ENCODE results near the gene FAM83G.
"Not testable (repeated sequence)": the region's sequence is repeated elsewhere in the genome, so short reads cannot be mapped to it uniquely, and the experiment has no call there.

Gene FAM83G

GRCh38 chr17:19032377-19032988 is 27.9 kb upstream of the FAM83G start:
- H3K4me3 Mint-ChIP-seq; DNase-seq; H3K36me3 Mint-ChIP-seq (ENCODE audit: insufficient read depth); H3K4me1 Mint-ChIP-seq (ENCODE audit: low read depth in 2 of 2); H3K27me3 Mint-ChIP-seq; H3K9me3 Mint-ChIP-seq; H3K27ac Mint-ChIP-seq: not testable (repeated sequence)
- ATAC-seq (replicated peaks): peak; percentile 97

- H3K36me3 Mint-ChIP-seq (ENCODE audit: insufficient read depth); H3K27me3 Mint-ChIP-seq; H3K9me3 Mint-ChIP-seq; H3K4me3 Mint-ChIP-seq; H3K27ac Mint-ChIP-seq; H3K4me1 Mint-ChIP-seq (ENCODE audit: low read depth in 2 of 2): not testable (repeated sequence)
- peak in 1 of 3 experiments; percentile 33 for DNase-seq
- peak; percentile 67 for ATAC-seq (replicated peaks)
Measured at GRCh38 chr17:19031729-19032128, 27.2 kb upstream of the FAM83G start.

DNA sequence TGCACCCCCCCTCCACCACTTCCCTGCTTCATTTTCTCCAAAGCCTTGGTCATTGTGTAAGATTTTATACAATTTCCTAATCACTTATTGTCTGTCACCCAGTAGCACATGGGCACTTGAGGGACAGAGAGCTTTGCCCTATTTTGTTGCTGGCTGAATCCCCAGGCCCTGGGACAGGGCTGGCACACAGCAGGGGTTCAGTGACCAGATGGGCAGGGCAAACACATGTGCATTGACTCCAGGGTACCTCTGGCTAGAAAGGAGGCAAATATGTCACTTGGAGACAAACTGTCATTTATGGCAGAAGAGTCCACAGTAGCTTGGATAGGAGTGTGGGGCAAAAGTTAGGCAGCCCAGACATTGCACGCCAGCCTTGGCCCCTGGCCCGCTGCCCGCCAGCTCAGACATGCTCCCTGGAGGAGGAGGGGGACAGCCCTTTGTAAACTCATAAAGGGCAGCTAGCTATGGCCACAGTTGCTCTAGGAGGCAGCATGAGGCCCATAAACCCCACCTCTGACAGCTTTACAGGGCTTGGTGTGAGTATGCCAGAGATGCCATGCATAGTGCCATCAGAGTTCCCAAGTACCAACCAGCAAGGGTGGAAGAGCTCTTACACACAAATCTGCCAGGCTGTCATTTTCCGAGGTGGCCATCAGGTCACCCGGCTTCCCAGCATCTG is 26.3 kb upstream of the FAM83G start:
- not testable (repeated sequence) for H3K27me3 Mint-ChIP-seq; H3K4me3 Mint-ChIP-seq; ATAC-seq (replicated peaks); H3K4me1 Mint-ChIP-seq (ENCODE audit: low read depth in 2 of 2); H3K9me3 Mint-ChIP-seq; H3K27ac Mint-ChIP-seq; DNase-seq; H3K36me3 Mint-ChIP-seq (ENCODE audit: insufficient read depth)

- not testable (repeated sequence) for H3K4me1 Mint-ChIP-seq (ENCODE audit: low read depth in 2 of 2); ATAC-seq (replicated peaks); H3K27me3 Mint-ChIP-seq; H3K36me3 Mint-ChIP-seq (ENCODE audit: insufficient read depth); H3K27ac Mint-ChIP-seq; H3K9me3 Mint-ChIP-seq; DNase-seq; H3K4me3 Mint-ChIP-seq
Measured at GRCh38 chr17:19029740-19030139, 25.2 kb upstream of the FAM83G start.

GRCh38 chr17:19028671-19029070 is 24.1 kb upstream of the FAM83G start:
- not testable (repeated sequence) for H3K4me1 Mint-ChIP-seq (ENCODE audit: low read depth in 2 of 2); H3K27me3 Mint-ChIP-seq; ATAC-seq (replicated peaks)

GRCh38 chr17:19024101-19025078 is 19.8 kb upstream of the FAM83G start:
- no peak for DNase-seq
- ATAC-seq (replicated peaks): no peak
- Mint-ChIP-seq H3K4me1 (ENCODE audit: low read depth in 2 of 2) (peaks cover 3 to 15% of the 10 kb centered on the region in 2 donors), H3K27me3 (no peaks in the 10 kb centered on the region), H3K36me3 (ENCODE audit: insufficient read depth) (no peaks in the 10 kb centered on the region), H3K4me3 (no peak overlapping the region), H3K9me3 (no peaks in the 10 kb centered on the region), H3K27ac (peak overlapping the region; percentile 47 to 82)

More at GRCh38 chr17:19028671-19029070, 24.1 kb upstream of the FAM83G start:
- H3K9me3 Mint-ChIP-seq; H3K27ac Mint-ChIP-seq; H3K36me3 Mint-ChIP-seq (ENCODE audit: insufficient read depth); DNase-seq; H3K4me3 Mint-ChIP-seq: not testable (repeated sequence)

DNA sequence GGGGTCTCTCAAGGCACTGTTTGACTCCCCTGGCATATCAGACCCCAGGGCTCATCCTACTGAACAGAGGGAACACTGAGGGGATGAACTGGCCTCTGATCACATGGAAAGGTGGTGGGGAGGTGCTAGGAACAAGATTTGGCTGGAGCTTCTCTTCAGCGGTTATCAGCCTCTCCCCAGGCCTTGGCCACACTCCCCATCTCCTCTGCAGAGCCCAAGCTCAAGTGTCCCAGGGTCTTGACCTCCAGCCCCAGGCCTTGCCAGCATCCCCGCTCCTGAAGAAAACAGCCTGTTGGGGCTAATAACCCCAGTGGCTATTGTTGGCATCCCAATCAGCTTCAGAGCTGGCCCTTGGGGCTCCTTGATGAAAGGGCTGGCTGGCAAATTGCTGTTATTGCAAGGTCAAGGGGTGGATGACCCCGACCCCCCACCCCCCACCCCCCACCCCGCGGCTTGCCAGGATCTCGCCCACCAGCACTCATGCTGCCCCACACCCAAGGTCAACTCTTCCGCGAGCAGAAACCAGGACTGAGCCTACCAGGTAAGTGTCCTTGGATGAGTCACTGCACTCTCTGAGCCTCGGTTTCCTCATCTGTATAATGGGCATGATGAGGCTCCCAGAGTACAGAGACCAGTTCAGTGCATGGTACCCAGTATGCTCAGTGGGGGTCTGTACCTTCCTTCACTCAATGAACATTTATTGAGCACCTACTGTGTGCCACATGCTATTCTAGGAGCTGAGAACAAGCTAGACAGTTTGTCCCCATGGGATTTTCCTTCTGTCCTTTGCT is 18.8 kb upstream of the FAM83G start:
- DNase-seq: no peak
- Mint-ChIP-seq H3K27me3 (no peaks in the 10 kb centered on the region), H3K4me1 (ENCODE audit: low read depth in 2 of 2) (peaks cover 3 to 15% of the 10 kb centered on the region in 2 donors), H3K36me3 (ENCODE audit: insufficient read depth) (peaks cover 3% of the 10 kb centered on the region), H3K4me3 (no peak overlapping the region), H3K27ac (peak overlapping the region in 1 of 2 donors; percentile 82), H3K9me3 (no peaks in the 10 kb centered on the region)
- ATAC-seq (replicated peaks): no peak

- no peak for ATAC-seq (replicated peaks)
- H3K9me3 Mint-ChIP-seq: no peaks in the 10 kb centered on the region
- no peak for DNase-seq
- H3K4me1 Mint-ChIP-seq (ENCODE audit: low read depth in 2 of 2): peaks cover 3 to 15% of the 10 kb centered on the region in 2 donors
- H3K36me3 Mint-ChIP-seq (ENCODE audit: insufficient read depth): peaks cover 3% of the 10 kb centered on the region
- no peak overlapping the region for H3K27ac Mint-ChIP-seq
- H3K4me3 Mint-ChIP-seq: no peak overlapping the region
- no peaks in the 10 kb centered on the region for H3K27me3 Mint-ChIP-seq
Measured at GRCh38 chr17:19022747-19023146, 18.2 kb upstream of the FAM83G start.

GRCh38 chr17:19022128-19022527 is 17.6 kb upstream of the FAM83G start:
- no peaks in the 10 kb centered on the region for H3K9me3 Mint-ChIP-seq
- H3K27ac Mint-ChIP-seq: no peak overlapping the region
- no peak for ATAC-seq (replicated peaks)
- no peak for DNase-seq
- peaks cover 3 to 16% of the 10 kb centered on the region in 2 donors for H3K4me1 Mint-ChIP-seq (ENCODE audit: low read depth in 2 of 2)
- H3K36me3 Mint-ChIP-seq (ENCODE audit: insufficient read depth): peaks cover 3% of the 10 kb centered on the region
- H3K4me3 Mint-ChIP-seq: no peak overlapping the region
- H3K27me3 Mint-ChIP-seq: peaks cover 0 to 2% of the 10 kb centered on the region in 2 donors

DNA sequence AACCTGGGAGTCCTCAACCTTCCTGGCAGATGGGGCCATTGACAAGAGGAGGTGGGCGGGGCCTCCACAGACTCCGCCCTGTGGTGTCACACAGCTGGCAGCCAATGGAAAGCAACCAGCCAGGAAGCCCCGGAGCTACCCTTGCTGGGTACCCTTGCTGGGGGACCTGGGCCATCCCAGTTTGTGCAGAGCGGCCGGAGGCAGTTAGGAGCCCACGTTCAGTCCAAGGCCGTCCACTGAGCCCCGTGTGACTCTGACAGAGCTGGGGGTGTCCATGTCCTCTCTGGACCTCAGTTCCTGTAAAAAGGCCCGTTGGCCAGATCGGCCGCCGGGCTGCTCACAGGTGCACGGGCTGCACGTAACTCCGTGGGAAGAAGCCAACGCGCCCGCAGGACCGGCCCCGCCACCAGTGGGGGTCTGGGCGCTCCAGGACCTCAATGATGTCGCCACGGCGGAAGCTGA is 17.1 kb upstream of the FAM83G start:
- Mint-ChIP-seq H3K27me3 (peaks cover 5 to 7% of the 10 kb centered on the region in 2 donors), H3K4me3 (peak overlapping the region in 1 of 2 donors; percentile 4), H3K36me3 (ENCODE audit: insufficient read depth) (peaks cover 3% of the 10 kb centered on the region), H3K9me3 (no peaks in the 10 kb centered on the region), H3K27ac (peak overlapping the region in 1 of 2 donors; percentile 29), H3K4me1 (ENCODE audit: low read depth in 2 of 2) (peaks cover 3 to 16% of the 10 kb centered on the region in 2 donors)
- DNase-seq (no peak), ATAC-seq (replicated peaks) (no peak)

GRCh38 chr17:19021011-19021621 is 16.6 kb upstream of the FAM83G start:
- Mint-ChIP-seq H3K4me3 (peak overlapping the region in 1 of 2 donors; percentile 4), H3K4me1 (ENCODE audit: low read depth in 2 of 2) (peaks cover 3 to 16% of the 10 kb centered on the region in 2 donors), H3K27ac (peak overlapping the region in 1 of 2 donors; percentile 29), H3K27me3 (peaks cover 6 to 12% of the 10 kb centered on the region in 2 donors)
- H3K36me3 Mint-ChIP-seq (ENCODE audit: insufficient read depth); H3K9me3 Mint-ChIP-seq; ATAC-seq (replicated peaks); DNase-seq: not testable (repeated sequence)

GRCh38 chr17:19020016-19020415 is 15.5 kb upstream of the FAM83G start:
- Mint-ChIP-seq H3K27ac (no peak overlapping the region), H3K4me1 (ENCODE audit: low read depth in 2 of 2) (peaks cover 3 to 16% of the 10 kb centered on the region in 2 donors), H3K4me3 (no peak overlapping the region), H3K9me3 (no peaks in the 10 kb centered on the region), H3K27me3 (peaks cover 6 to 23% of the 10 kb centered on the region in 2 donors), H3K36me3 (ENCODE audit: insufficient read depth) (peaks cover 3% of the 10 kb centered on the region)
- ATAC-seq (replicated peaks): no peak
- no peak for DNase-seq

Data from effector memory CD8-positive, alpha-beta T cell (primary cell).